GM15510 (cell line): ENCODE data around the gene HIGD2A.

ENCODE experiments used
- POLR2A ChIP-seq: IDR thresholded peaks from 3 replicates; pipeline ENCODE4 v1.6.1; 2011; ENCODE audit warnings: borderline replicate concordance; ENCODE audit not compliant: insufficient read length; ENCODE audit errors: extremely low read depth

HIGD2A gene

GRCh38 chr5:176415952-176416924, 27.7 kb downstream of the HIGD2A start, which contains the start of gene CLTB:
Gene CLTB, minus strand, starts transcription at chr5:176416539. Its CDS starts 176 bp downstream, at chr5:176416363.
- peak; percentile 75 for TF ChIP-seq POLR2A

GRCh38 chr5:176416965-176417364, 28.4 kb downstream of the HIGD2A start:
- TF ChIP-seq POLR2A, result no peak

GRCh38 chr5:176418251-176418650, 29.7 kb downstream of the HIGD2A start:
- no peak for TF ChIP-seq POLR2A

- no peak for TF ChIP-seq POLR2A
Observed at GRCh38 chr5:176420086-176420485, 31.5 kb downstream of the HIGD2A start.

GRCh38 chr5:176420972-176421544, 32.5 kb downstream of the HIGD2A start:
- TF ChIP-seq POLR2A, result no peak

GRCh38 chr5:176424181-176424580, 35.6 kb downstream of the HIGD2A start:
- TF ChIP-seq POLR2A, result no peak

GRCh38 chr5:176425138-176425537, 36.6 kb downstream of the HIGD2A start:
- no peak for TF ChIP-seq POLR2A

GRCh38 chr5:176425791-176426190, 37.2 kb downstream of the HIGD2A start:
- TF ChIP-seq POLR2A, result no peak

GRCh38 chr5:176426876-176427275, 38.3 kb downstream of the HIGD2A start:
- no peak for TF ChIP-seq POLR2A

GRCh38 chr5:176427971-176428370, 39.4 kb downstream of the HIGD2A start:
- TF ChIP-seq POLR2A, result no peak

GRCh38 chr5:176429972-176430371, 41.4 kb downstream of the HIGD2A start:
- no peak for TF ChIP-seq POLR2A

- no peak for TF ChIP-seq POLR2A
Observed at GRCh38 chr5:176432707-176433106, 44.2 kb downstream of the HIGD2A start.

- TF ChIP-seq POLR2A, result no peak
Observed at GRCh38 chr5:176436656-176437055, 48.1 kb downstream of the HIGD2A start.

GRCh38 chr5:176438959-176439757, 50.6 kb downstream of the HIGD2A start:
- TF ChIP-seq POLR2A, result no peak
